K562 (cell line): Measurements from ENCODE around the gene ANKS1B. TPM values are rescaled to one million over a fixed set of nuclear protein-coding genes. Genes with fewer than 3 reads are reported as not detected.

Experiments
- ATAC-seq: fragments of 200-7000 bp; cut with Tn5 transposase; 3 replicates; pipeline ENCODE4 v1.9.1; 2020; ENCODE audit warnings: moderate library complexity
- BruUV-seq: library from RNA; stranded (reverse); fragments of 400-500 nt; replicated peaks from 2 replicates; lab custom pipeline; 2021; lab: Mats Ljungman, UMichigan
- CTCF ChIA-PET: fragments of 300-600 bp; formaldehyde crosslinking; extraction: SDS; loops from one replicate; lab custom pipeline; 2021; ENCODE audit warnings: low intra/inter-chr PET ratio; lab: Yijun Ruan, JAX
- POLR2A ChIA-PET: fragments of 300-600, 350-650 bp; sonication (Branson Sonifier 250); formaldehyde crosslinking; extraction: SDS; loops from one replicate; lab custom pipeline; 2021; ENCODE audit warnings: antibody characterized with exemption, inconsistent platforms; lab: Yijun Ruan, JAX
- DNase-seq, 4 experiments: peaks; one replicate each; pipeline versions ENCODE4 v3.0.0 to v3.0.0-alpha.2; 2011 to 2018; ENCODE audit warnings: low spot score in 3 of 4, mixed read lengths in 3 of 4; ENCODE audit errors: extremely low read depth in 1 of 4
- FAIRE-seq: peaks from 2 replicates; lab custom pipeline; 2011; peaks lifted over from hg19 to GRCh38; lab: Jason Lieb, UNC
- H2AFZ ChIP-seq: 2 replicates; pipeline ENCODE4 v1.6.0; 2011; ENCODE audit warnings: low read depth, low read length, control low read depth, inconsistent platforms
- H3K27ac ChIP-seq: fragments of 200-600 bp; 3 replicates; pipeline ENCODE4 v1.8.0; 2011; ENCODE audit warnings: low read depth, mild to moderate bottlenecking, control low read depth, inconsistent platforms, low read length, moderate library complexity, mixed read lengths; ENCODE audit errors: extremely low read depth
- H3K27me3 ChIP-seq, 2 experiments: fragments of 300-600 bp in 1 of 2; 2 replicates in 1 of 2; 3 replicates in 1 of 2; pipeline versions ENCODE4 v1.6.0 to v1.8.0; 2011; ENCODE audit warnings: inconsistent platforms in 2 of 2, low read length in 2 of 2, mild to moderate bottlenecking in 1 of 2, mixed read lengths in 1 of 2, moderate library complexity in 1 of 2; ENCODE audit not compliant: control insufficient read depth in 2 of 2, insufficient read depth in 2 of 2
- H3K36me3 ChIP-seq: fragments of 300-600 bp; 3 replicates; pipeline ENCODE4 v1.8.0; 2011; ENCODE audit warnings: mild to moderate bottlenecking, low read length, inconsistent platforms; ENCODE audit not compliant: control insufficient read depth, insufficient read depth
- H3K4me1 ChIP-seq, 2 experiments: fragments of 200-600 bp in 1 of 2; replicated peaks in 1 of 2; 2 replicates in 1 of 2; 3 replicates in 1 of 2; pipeline versions ENCODE4 v1.5.1 to v1.8.0; 2011; ENCODE audit warnings: inconsistent platforms in 2 of 2, low read length in 2 of 2, mild to moderate bottlenecking in 1 of 2, mixed read lengths in 1 of 2, moderate library complexity in 1 of 2; ENCODE audit not compliant: control insufficient read depth in 2 of 2, insufficient read depth in 2 of 2
- H3K4me2 ChIP-seq: 2 replicates; pipeline ENCODE4 v1.6.1; 2011; ENCODE audit warnings: low read length, control low read depth, inconsistent platforms, mixed read lengths; ENCODE audit not compliant: insufficient read depth
- H3K4me3 ChIP-seq: fragments of 200-600 bp; sonication (generic), shearing (Covaris generic); 2 replicates; pipeline ENCODE4 v1.5.1; 2016; ENCODE audit warnings: control low read depth, inconsistent platforms
- H3K79me2 ChIP-seq: fragments of 200-600 bp; 3 replicates; pipeline ENCODE4 v1.8.0; 2011; ENCODE audit warnings: low read length, inconsistent platforms; ENCODE audit not compliant: control insufficient read depth, insufficient read depth
- H3K9ac ChIP-seq, 2 experiments: 2 replicates each; pipeline versions ENCODE4 v1.6.0 to v1.6.1; 2011; ENCODE audit warnings: low read depth in 2 of 2, low read length in 2 of 2, control low read depth in 1 of 2, inconsistent platforms in 1 of 2, mild to moderate bottlenecking in 1 of 2, mixed read lengths in 1 of 2; ENCODE audit not compliant: insufficient read depth in 1 of 2
- H3K9me1 ChIP-seq: one replicate; pipeline ENCODE4 v1.6.0; 2011; ENCODE audit warnings: inconsistent platforms, mild to moderate bottlenecking, low read length, moderate library complexity; ENCODE audit not compliant: control insufficient read depth, insufficient read depth
- H3K9me3 ChIP-seq: replicated peaks from 2 replicates; pipeline ENCODE4 v1.5.1; 2011; ENCODE audit warnings: low read depth, low read length, inconsistent platforms; ENCODE audit not compliant: control insufficient read depth, insufficient read depth
- H4K20me1 ChIP-seq: replicated peaks from 2 replicates; pipeline ENCODE4 v1.6.1; 2011; ENCODE audit warnings: low read length, inconsistent platforms, mixed read lengths; ENCODE audit not compliant: control insufficient read depth, insufficient read depth
- BCLAF1 ChIP-seq, 2 experiments: fragments of 450-650 bp in 1 of 2; IDR thresholded peaks; 2 replicates each; pipeline ENCODE4 v1.6.1; 2011 to 2017; ENCODE audit warnings: low read depth in 2 of 2, antibody characterized with exemption in 1 of 2, borderline replicate concordance in 1 of 2, low read length in 1 of 2, mild to moderate bottlenecking in 1 of 2, mixed read lengths in 1 of 2; ENCODE audit not compliant: control insufficient read depth in 1 of 2
- BDP1 ChIP-seq: IDR thresholded peaks from 3 replicates; pipeline ENCODE4 v1.6.1; 2011; ENCODE audit not compliant: insufficient read length, insufficient read depth
- CHAMP1 ChIP-seq: fragments of 450-650 bp; IDR thresholded peaks from 2 replicates; pipeline ENCODE4 v1.6.1; 2016; ENCODE audit warnings: mild to moderate bottlenecking
- E2F6 ChIP-seq, 2 experiments: IDR thresholded peaks; 2 replicates each; pipeline ENCODE4 v1.6.1; 2011; ENCODE audit warnings: borderline replicate concordance in 1 of 2, control low read depth in 1 of 2, low read depth in 1 of 2, low read length in 1 of 2, mild to moderate bottlenecking in 1 of 2, mixed read lengths in 1 of 2, moderate library complexity in 1 of 2; ENCODE audit not compliant: insufficient read depth in 1 of 2, insufficient read length in 1 of 2, poor library complexity in 1 of 2, severe bottlenecking in 1 of 2; ENCODE audit errors: extremely low read depth in 1 of 2
- GTF2E2 ChIP-seq: fragments of 200-800 bp; sonication (Bioruptor generic); IDR thresholded peaks from 2 replicates; pipeline ENCODE4 v1.6.1; 2016; ENCODE audit warnings: missing genetic modification characterization, missing compliant biosample characterization
- MTF1 ChIP-seq: fragments of 250-450 bp; sonication (Bioruptor Pico); IDR thresholded peaks from 2 replicates; pipeline ENCODE4 v1.9.0; 2021; ENCODE audit warnings: moderate library complexity, mild to moderate bottlenecking, inconsistent platforms, borderline replicate concordance
- NFRKB ChIP-seq: fragments of 450-650 bp; IDR thresholded peaks from 2 replicates; pipeline ENCODE4 v1.6.1; 2016; ENCODE audit warnings: low read depth
- RFX7 ChIP-seq: fragments of 250-450 bp; sonication (Bioruptor Pico); IDR thresholded peaks from 2 replicates; pipeline ENCODE4 v1.5.1; 2021; ENCODE audit warnings: mild to moderate bottlenecking
- SRF ChIP-seq, 2 experiments: fragments of 250-450, 450-650 bp in 1 of 2; sonication (Bioruptor Pico) in 1 of 2; sonication (generic) in 1 of 2; formaldehyde crosslinking; IDR thresholded peaks; 2 replicates each; pipeline versions ENCODE4 v1.5.0 to v1.5.1; 2020 to 2022; ENCODE audit warnings: mild to moderate bottlenecking in 1 of 2, missing genetic modification reagents in 1 of 2
- TRIM28 ChIP-seq: fragments of 450-650 bp; IDR thresholded peaks from 2 replicates; pipeline ENCODE4 v1.6.1; 2017
- ZNF75A ChIP-seq: fragments of 450-650 bp; formaldehyde crosslinking; IDR thresholded peaks from 2 replicates; pipeline ENCODE4 v1.4.0; 2020; ENCODE audit warnings: mild to moderate bottlenecking
- WGBS: fragments of 100-300 bp; shearing (Covaris generic); methylation state at CpG from one replicate; pipeline ENCODE4 v1.1.6; 2016; ENCODE audit warnings: low coverage, mixed read lengths; ENCODE audit not compliant: insufficient coverage; ENCODE audit errors: missing lambda C conversion rate; 5-methylcytosine and 5-hydroxymethylcytosine counted together
- in situ Hi-C: fragments of 300-500 bp; cut with MboI; formaldehyde crosslinking; loops from 4 replicates; pipeline ENCODE4 v1.15.0; 2018; ENCODE audit warnings: inconsistent platforms, mixed read lengths
- intact Hi-C: fragments of 100-400 bp; cut with micrococcal nuclease; formaldehyde crosslinking; loops from 2 replicates; pipeline ENCODE4 v1.14.2; 2022
- polyA plus RNA-seq, 8 experiments: library from polyadenylated mRNA; depleted of rRNA in 4 of 8; stranded (reverse) in 5 of 8; unstranded in 3 of 8; fragments of >200 nt; fragmentation: Nextera tagmentation in 2 of 8; fragmentation: Illumina TruSeq in 1 of 8; extraction: Ambion mirVana in 2 of 8; extraction: Trizol in 1 of 8; gene quantifications; 2 replicates each; pipeline versions ENCODE4 v1.2.1 to v1.2.3, GENCODE V29; 2011 to 2014; ENCODE audit warnings: inconsistent platforms in 1 of 8, missing spikeins in 1 of 8
- total RNA-seq, 7 experiments: library from RNA; depleted of rRNA in 6 of 7; stranded (reverse); fragments of >200 nt in 6 of 7; fragmentation: Illumina TruSeq in 2 of 7; extraction: Trizol in 2 of 7; gene quantifications; 2 replicates each; pipeline versions ENCODE4 v1.2.1 to v1.2.3, GENCODE V29; 2011 to 2021; ENCODE audit warnings: low replicate concordance in 1 of 7
- TF ChIP-seq, protein P1 (sequence below): fragments of 450-650 bp; formaldehyde crosslinking; IDR thresholded peaks from 2 replicates; pipeline ENCODE4 v1.4.0; 2022; ENCODE audit warnings: mild to moderate bottlenecking, moderate library complexity

The ANKS1B gene
- total and polyA plus RNA-seq, 9 of the 15 experiments (the other 6 are each of a cell fraction or from before 2014, with no cell fraction given) = 0.04 to 0.47 (median 0.28) TPM; not detected in 4

DNA sequence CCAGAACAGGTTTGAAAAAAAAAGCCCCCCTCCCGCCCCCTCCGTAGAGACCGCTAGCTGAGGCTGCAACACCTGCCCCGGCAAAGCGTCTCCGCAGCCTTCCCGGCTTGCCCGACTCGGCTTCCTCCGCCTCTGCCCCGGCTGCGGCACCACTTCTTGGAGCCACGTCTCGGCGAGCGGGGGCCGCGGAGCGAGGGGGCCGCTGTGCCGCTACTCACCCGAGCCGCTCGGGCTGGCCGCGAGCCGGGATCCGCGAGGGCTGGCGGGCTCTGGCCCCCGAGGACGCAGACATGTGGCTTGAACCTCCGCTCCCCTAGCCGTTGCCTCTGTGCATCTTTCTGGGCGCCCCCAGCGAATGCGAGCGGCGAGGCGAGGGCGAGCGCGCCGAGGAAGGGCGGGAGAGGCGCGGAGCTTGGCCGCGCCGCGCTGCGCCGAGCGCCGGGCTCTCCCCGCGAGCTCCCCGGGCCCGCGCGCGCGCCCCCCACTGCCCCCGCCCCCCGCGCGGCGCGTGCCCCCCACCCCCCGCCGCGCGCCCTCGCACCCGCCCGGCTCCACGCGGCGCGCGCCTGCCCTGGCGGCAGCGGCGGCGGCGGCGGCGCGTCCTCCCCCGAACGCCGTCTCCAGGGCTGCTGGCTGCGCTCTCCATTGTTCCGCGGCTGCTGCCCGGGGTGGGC is 1090.2 kb downstream of the ANKS1B start:
- CTCF ChIA-PET = no interaction called here
- no peak for ATAC-seq
- TF ChIP-seq, protein P1, sequence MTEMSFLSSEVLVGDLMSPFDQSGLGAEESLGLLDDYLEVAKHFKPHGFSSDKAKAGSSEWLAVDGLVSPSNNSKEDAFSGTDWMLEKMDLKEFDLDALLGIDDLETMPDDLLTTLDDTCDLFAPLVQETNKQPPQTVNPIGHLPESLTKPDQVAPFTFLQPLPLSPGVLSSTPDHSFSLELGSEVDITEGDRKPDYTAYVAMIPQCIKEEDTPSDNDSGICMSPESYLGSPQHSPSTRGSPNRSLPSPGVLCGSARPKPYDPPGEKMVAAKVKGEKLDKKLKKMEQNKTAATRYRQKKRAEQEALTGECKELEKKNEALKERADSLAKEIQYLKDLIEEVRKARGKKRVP (CRISPR knock-in tag) = no peak
- TF ChIP-seq BDP1 (no peak), E2F6 (IDR thresholded peaks at IDR 0.05; ENCODE audit: borderline replicate concordance in 1 of 2, extremely low read depth in 1 of 2, insufficient read depth in 1 of 2, insufficient read length in 1 of 2, low read depth in 1 of 2, low read length in 1 of 2, poor library complexity in 1 of 2, severe bottlenecking in 1 of 2) (no peak), RFX7 (CRISPR knock-in tag) (no peak), NFRKB (no peak), BCLAF1 (IDR thresholded peaks at IDR 0.05; ENCODE audit: borderline replicate concordance in 1 of 2, control insufficient read depth in 1 of 2, low read depth in 2 of 2, low read length in 1 of 2) (no peak), CHAMP1 (no peak), ZNF75A (no peak), GTF2E2 (tag) (no peak), TRIM28 (no peak), SRF (CRISPR knock-in tag; IDR thresholded peaks at IDR 0.05) (no peak), MTF1 (no peak)

More for the DNA sequence above, 1090.2 kb downstream of the ANKS1B start:
- no TSS peak for BruUV-seq
- Histone ChIP-seq H3K9me1 (no peaks in the 10 kb centered on the region), H3K27ac (no peak overlapping the region), H3K4me2 (no peak overlapping the region), H3K4me1 (no peaks in the 10 kb centered on the region), H3K79me2 (no peaks in the 10 kb centered on the region), H2AFZ (no peak overlapping the region), H3K27me3 (peaks cover 0 to 10% of the 10 kb centered on the region in 2 experiments; a peak in 2 of 5 replicates), H3K4me3 (no peak overlapping the region), H3K9me3 (no peaks in the 10 kb centered on the region), H4K20me1 (no peaks in the 10 kb centered on the region), H3K9ac (no peak overlapping the region), H3K36me3 (no peaks in the 10 kb centered on the region)
- POLR2A ChIA-PET = no interaction called here
- DNase-seq (no peak), FAIRE-seq (no peak)
- in situ Hi-C loops (no loop called here), intact Hi-C loops (no loop called here)
- 39% methylated on average over 27 of the region's 96 CpGs for WGBS
